HG02970 (cell line): ENCODE measurements around the gene FGGY.

ENCODE experiments used
- ATAC-seq: cut with Tn5 transposase; IDR thresholded peaks from one replicate; pipeline ENCODE4 v1.9.1; 2021; ENCODE audit warnings: mild to moderate bottlenecking, moderate library complexity, moderate number of reproducible peaks; ENCODE audit not compliant: unreplicated experiment, low FRiP score

Gene FGGY

DNA sequence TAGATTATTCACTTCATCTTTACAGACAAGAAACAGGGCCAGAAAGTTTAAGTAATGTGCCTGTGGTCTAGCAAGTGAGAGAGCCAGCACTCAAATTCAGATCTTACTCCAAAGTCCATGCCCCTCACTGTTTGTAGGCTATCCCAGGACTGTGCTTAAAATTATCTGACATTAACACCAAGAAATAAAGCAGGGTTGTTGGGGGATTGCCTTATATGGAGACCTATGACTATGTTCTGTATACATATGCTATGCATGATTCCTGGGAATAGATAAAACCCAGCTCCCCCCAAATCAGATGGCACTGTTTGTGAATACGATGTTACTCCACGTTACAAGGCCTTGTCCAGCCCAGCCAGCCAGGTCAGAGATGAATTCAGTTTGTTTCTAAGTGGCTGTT, 386.3 kb downstream of the FGGY start:
- ATAC-seq: no peak

- ATAC-seq: no peak
Measured at GRCh38 chr1:59684698-59685097, 387.8 kb downstream of the FGGY start.

GRCh38 chr1:59685101-59685500, 388.2 kb downstream of the FGGY start:
- ATAC-seq: no peak

GRCh38 chr1:59685666-59686065, 388.8 kb downstream of the FGGY start:
- no peak for ATAC-seq

- ATAC-seq: no peak
Measured at GRCh38 chr1:59686170-59686569, 389.3 kb downstream of the FGGY start.

GRCh38 chr1:59686574-59686973, 389.7 kb downstream of the FGGY start:
- no peak for ATAC-seq

- ATAC-seq: no peak
Measured at GRCh38 chr1:59687081-59687480, 390.2 kb downstream of the FGGY start.

GRCh38 chr1:59688976-59689375, 392.1 kb downstream of the FGGY start:
- ATAC-seq: no peak

- ATAC-seq: no peak
Measured at GRCh38 chr1:59689730-59690129, 392.8 kb downstream of the FGGY start.

- ATAC-seq: no peak
Measured at GRCh38 chr1:59690171-59690930, 393.5 kb downstream of the FGGY start.

GRCh38 chr1:59691261-59691660, 394.4 kb downstream of the FGGY start:
- ATAC-seq: no peak

DNA sequence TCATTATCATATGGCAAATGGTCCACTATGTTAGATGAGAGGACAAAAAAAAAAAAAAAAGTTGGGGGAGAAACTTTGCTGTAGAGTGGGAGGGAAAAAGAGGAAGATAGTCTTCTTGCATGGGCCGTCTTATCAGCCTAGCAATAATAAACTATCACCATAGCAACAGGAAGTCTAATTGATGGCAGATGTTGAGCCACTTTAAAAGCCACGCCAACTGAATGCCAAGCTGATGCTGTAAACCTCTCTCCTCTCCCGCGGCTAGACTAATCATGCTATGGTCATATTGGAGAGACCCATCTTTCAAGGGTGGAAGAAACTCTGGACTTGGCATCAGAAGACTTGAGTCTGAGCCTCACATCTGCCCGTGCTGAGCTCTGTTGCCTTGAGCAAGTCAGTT, 395.7 kb downstream of the FGGY start:
- ATAC-seq: no peak

- no peak for ATAC-seq
Measured at GRCh38 chr1:59693406-59693805, 396.5 kb downstream of the FGGY start.

- ATAC-seq: no peak
Measured at GRCh38 chr1:59695252-59695651, 398.4 kb downstream of the FGGY start.

GRCh38 chr1:59696421-59697115, 399.7 kb downstream of the FGGY start:
- ATAC-seq: no peak

DNA sequence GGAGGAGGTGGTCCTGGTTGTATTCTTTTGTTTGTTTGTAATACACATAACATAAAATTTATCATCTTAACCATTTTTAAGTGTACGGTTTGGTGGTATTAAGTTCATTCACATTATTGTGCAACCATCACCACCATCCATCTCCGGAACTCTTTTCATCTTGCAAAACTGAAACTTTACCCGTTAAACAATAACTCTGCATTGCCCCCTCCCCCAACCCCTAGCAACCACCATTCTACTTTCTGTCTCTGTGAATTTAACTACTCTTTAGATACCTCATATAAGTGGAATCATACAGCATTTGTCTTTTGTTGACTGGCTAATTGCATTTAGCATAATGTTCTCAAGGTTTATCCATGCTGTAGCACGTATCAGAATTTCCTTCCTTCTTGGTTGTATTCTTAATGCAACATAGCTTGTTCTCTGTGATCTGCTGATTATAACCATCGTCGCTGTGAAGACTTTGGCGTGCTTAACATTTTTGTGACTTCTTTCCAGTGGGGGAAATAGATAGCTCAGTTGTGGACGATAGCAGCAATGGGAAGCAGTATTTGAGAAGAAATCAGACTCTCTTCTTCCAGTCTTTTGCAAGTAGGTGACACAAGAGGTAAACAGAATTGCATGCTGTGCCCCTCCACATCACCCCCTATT, 400.4 kb downstream of the FGGY start:
- ATAC-seq: no peak

- ATAC-seq: no peak
Measured at GRCh38 chr1:59698386-59698785, 401.5 kb downstream of the FGGY start.

GRCh38 chr1:59699227-59699847, 402.4 kb downstream of the FGGY start:
- ATAC-seq: no peak

DNA sequence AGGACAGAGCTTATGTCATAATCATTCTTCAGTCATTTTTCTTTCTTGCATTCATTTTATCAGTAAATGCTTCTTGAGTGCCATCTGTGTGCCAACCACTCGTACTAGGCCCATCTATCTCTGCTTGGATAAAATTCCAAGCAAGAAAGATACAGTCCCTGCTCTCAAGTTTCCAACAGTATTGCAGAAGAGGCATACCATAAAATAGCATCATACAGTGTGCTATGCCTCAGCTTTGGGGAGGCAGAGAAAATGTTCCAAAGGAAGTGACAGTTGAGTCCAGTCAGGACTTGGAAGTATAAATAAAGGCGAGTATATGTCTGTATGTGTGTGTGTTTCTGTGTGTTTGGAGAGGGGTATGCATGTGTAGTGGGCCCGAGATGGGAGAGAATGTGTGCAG, 404.5 kb downstream of the FGGY start:
- ATAC-seq: no peak

DNA sequence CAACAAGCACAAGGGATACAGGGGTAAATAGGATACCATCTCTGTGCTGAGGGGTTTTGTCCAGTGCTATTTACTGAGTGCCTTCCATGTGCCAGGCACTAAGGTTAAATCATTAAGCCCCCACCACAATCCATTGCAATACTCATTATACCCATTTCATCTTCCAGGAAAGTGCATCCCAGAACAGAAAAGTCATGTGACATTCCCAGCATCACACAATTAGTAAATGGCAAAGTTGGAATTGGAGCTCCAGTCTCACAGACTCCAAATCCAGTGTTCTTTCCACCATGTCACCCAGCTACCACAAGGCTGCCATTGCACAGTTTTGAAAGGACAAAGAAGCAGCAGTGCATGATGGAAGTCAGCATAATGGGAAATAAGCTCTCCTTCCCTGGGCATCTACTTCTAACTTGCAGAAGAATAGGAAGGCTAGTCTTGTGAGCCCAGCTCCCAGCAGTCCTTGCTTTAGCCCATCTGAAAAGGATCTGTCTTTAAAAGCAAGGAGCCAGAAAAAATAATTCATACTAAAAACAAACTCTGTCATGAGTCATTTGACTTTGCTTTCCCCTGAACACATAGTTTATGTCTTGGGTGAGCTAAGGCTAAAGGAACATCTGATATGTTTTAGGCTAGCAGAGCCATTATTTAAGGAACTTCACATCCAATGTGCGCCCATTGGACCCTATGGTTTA, 406.5 kb downstream of the FGGY start:
- no peak for ATAC-seq
